HG03575 (cell line): ENCODE data around the gene CDC42BPB.
"Not testable (repeated sequence)": the region's sequence is repeated elsewhere in the genome, so short reads cannot be mapped to it uniquely, and the experiment has no call there.

ENCODE experiments used
- ATAC-seq: cut with Tn5 transposase; IDR thresholded peaks from one replicate; pipeline ENCODE4 v1.9.1; 2021; ENCODE audit not compliant: unreplicated experiment, insufficient number of reproducible peaks, low FRiP score; ENCODE audit errors: extremely low read depth

The CDC42BPB gene

DNA sequence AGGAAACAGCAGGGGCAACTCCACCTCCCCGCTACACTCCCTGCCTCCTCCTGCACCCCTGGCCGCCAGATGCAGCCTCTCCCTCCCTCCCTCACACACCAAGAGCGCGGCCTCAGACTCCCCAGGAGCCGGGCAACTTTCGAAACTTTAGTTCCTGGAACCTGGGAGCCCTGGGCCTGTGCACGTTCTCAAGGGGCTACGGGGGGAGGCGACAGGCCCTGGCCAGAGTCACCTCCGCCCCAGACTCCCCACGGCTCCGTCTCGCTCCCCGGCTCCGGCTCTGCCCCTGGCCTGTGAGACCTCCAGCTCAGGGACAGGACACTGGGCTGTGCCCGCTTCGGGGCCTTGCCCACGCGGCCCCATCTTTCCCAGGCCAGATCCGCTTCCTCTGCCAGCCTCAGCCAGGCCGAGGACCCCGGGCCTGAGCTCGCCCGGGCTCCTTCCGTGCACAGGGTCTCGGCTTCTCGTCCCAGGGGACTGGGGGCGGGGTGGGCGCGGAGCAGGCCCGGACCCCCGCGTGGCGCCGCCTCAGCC lies 129.4 kb downstream of the CDC42BPB start:
- no peak for ATAC-seq

DNA sequence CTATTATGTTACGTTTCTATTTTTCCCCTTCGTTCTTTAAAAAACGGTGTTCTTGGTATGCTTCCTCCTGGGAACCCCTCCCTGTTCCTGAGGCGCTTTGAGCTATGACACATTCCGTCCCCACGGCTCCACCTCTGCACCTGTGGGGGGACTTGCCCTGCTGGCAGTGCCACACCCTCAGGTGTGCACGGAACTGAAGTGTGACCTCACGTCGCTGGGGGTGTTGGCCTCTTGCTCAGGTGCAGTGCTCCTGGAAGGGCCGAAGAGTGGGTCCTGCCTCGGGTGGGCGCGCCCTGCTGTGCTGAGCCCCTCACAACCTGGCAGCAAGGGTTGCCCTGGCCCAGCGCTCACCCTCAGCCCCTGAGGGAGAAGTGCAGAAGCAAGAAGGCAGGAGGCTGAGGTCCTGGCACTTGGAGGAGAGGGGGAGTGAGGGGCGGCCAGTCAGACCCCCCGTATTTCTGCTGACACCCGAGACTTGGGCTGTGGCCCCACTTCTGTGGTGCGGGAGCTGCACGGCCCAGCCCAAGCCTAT lies 129.9 kb downstream of the CDC42BPB start:
- ATAC-seq: no peak

DNA sequence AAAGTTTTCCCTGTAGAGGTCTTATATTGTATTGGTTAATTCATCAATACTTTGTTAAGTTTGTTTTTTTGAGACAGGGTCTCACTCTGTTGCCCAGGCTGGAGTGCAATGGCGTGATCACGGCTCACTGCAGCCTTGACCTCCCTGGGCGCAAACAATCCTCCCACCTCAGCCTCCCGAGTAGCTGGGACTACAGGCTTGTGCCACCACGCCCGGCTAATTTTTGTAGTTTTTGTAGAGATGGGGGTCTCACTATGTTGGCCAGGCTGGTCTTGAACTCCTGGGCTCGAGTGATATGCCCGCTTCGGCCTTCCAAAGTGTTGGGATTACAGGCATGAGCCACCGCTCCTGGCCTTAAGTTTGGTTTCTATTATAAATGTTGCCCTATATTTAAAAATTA lies 130.5 kb downstream of the CDC42BPB start:
- not testable (repeated sequence) for ATAC-seq

DNA sequence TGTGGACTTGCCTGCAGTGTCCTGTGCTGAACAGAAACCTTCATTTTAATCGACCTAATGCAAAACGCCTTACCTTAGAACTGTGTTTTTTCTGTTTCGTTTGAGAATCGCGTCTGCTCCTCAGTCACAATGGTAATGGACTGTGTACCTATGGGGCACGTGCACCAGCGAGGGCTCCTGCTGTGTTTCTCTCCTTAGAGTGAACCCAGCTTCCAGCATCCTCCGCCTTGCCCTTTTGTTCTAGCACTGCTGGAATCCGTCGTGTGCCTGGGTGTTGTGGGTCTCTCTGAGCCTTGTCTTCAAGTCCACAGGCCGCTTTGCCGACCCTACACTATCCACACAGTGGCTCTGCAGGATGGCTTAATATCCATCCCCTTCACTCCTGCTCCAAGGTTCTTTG lies 131.2 kb downstream of the CDC42BPB start:
- ATAC-seq: no peak

DNA sequence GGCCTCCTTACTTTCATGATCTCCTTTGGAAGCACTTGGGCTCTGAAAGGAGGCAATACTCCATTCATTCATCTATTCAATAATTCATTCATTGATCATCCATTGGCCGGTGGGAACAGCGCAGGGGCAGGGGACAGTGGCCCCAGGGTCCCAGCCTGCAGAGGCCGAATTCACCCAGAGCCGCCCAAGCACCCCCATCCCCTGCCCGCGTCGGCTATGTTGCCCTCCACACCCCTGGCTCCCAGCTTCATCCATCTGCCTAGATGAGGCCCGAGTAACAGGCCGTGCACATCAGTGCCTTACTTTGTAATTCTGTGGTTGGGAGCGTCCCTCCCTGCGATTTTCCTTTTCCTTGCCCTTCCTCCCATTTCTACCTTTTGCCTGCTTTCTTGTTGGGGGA lies 131.7 kb downstream of the CDC42BPB start:
- no peak for ATAC-seq

DNA sequence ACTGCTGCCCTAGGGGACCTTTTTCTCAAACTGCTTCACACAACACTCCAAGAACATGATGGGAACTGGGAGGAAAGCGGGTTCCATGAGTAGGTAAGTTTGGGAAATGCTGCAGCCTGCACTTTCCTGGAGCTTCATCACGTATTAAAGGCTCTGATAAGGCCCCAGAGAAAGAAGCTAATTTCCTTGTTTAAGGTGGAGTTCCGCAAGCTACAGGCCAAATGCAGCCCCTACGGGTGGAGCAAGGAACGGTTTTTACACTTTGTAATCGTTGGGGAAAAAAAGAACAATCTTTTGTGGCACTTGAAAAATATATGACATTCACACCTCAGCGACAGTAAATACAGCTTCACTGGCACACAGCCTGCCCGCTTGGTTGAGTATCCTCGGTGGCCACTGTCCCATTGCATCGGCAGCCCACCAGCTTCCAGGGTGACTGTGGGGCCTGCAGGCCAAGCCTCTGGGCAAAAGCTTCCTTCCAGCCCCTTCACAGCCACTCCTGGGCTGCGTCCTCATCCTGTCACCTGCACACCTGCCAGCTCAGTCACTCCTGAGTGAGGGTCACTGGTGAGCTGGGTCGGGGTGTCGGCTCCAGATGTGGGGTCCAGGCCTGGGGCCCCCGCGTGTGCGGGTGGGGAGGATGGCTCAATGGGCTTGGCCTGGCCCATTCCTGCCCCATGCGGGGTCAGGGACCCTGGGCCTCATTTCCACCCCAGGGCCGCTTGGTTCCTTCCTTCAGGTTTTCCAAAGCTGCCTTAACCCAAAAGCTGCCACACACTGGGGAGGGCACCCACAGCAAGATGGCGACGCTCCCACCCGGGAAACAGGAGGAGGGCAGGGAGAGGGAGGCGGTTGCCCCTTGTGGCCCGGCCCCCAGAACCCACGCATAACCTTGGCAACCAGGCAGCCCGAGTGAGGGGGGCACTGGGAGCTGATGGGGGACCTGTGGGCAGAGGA lies 132.4 kb downstream of the CDC42BPB start:
- ATAC-seq: no peak

DNA sequence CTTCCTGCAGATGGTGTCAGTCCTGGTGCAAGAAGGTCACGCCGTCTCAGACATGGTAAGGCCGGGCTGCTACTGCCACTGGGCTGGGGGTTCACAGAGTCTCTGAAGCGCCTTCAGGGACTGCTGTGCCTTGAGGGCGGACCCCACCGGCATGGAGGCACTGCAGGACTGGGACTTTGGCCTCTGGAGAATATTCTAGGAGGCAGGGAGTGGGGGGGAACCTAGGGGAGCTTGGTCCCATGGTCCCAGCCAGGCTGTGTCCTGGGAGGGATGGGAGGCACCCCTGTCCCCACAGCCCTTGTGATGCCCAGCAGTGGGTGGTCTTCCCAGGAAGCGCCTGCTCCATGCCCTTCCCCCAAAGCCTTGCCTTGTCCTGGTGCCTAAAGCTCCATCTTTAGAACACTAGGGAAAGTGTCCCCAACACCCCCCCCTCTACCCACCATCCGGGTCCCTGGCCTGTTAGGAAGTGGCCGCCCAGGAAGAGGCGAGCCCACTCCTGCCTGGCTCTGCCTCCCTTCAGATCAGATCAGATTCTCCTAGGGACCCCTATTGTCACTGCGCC lies 133.3 kb downstream of the CDC42BPB start:
- ATAC-seq: no peak

DNA sequence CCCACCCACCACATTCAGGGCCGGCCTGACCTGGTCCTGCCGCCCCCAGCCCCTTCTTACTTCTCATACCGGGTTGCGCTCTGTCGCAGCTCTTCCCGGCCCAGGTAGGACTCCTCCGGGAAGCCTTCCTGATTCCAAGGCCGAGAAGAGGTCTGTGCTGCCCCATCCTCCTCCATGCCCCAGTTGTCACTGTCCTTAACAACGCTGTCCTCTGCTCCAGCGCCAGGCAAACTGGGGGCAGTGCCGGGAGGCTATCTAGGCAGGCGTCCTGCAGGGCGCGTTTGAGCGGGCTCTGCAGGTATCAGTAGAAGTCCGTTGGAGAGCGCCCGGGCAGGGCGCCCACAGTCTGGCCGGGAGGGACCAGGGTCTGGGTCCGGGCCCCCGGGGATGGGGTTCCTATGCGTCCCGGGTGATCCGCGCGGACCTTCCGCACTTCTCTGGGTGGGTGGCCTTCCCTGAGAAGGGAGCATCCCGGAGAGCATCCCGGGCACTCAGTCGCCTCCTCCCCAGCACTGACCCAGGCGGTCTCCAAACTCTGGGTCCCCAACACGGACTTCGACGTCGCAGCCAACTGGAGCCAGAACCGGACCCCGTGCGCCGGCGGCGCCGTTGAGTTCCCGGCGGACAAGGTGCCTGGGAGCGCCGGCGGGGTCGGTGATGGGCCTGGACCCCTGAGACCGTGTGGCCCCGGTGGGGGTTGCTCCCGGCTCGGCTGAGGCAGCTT lies 134.0 kb downstream of the CDC42BPB start:
- ATAC-seq: no peak

DNA sequence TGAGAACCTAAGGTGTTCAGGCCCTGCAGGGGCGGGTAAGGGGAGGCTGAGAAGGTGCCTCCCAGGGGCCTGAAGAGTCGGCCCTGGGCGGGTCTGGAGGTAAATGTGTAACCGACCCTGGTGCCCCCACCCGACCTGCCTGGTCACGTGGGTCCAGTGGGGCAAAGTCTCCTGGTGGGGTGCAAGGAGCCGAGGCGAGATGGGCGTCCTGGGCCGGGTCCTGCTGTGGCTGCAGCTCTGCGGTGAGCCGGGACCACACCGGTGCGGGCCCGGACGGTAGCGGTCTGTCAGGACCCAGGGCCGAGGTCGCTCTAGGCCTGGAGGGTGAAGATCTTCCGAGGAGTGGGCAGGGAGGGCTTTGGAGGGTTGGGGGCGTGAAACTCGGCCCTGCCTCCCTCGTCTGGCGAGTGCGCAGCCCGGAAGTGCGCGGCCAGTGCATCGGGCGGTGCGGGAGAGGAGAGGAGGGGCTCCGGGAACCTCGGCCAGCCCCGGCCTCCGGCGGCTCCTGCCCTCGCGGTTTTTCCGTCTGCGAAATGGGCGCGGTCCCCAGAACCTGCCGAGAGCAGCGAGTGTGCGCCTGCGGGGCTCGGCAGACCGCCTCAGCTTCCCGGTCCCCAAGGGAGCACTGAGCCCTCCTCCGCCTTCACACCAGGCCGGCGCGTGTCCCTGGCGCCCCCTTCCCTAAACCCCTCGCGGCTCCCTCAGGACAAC lies 134.7 kb downstream of the CDC42BPB start, which contains the start of gene AMN:
TSS of gene AMN (plus strand) at position 174 of the 711 bp plus-strand sequence. CDS start at position 200, 26 bp downstream.
- ATAC-seq: no peak

DNA sequence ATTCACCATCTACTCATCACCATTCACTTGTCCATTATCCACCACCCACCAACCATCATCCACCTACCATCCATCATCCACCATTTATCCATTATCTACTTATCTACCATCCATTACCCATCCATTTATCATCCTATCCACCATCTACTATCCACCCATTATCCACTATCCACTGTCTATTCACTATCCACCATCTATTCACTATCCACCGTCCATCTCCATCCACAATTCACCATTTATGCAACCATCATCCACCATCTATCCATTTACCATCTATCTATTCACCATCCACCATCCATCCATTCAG lies 136.4 kb downstream of the CDC42BPB start:
- ATAC-seq: no peak

DNA sequence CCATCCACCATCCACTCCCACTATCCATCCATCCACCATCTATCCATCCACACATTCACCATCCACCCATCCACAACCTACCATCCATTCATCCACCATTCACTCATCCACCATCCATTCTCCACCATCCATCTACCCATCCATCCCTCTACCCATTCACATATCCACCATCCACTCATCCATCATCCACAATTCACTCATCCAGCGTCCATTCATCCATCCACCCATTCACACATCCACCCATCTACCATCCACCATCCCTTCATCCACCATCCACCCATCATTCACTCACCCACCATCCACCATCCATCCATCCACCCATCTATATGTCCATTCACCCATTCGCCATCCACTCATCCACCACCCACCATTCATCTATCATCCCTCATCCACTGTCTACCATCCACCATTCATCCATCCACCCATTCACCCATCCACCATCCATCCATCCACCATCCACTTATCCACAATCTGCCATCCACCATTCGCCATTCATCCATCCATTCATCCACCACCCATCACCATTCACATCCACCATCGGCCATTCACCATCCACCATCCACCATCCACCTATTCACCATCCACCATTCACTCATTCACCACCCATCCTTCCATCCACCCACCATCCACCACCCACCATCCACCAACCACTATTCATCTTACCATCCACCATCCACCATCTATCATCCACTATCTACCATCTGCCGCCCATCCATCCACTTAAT lies 136.9 kb downstream of the CDC42BPB start:
- no peak for ATAC-seq

DNA sequence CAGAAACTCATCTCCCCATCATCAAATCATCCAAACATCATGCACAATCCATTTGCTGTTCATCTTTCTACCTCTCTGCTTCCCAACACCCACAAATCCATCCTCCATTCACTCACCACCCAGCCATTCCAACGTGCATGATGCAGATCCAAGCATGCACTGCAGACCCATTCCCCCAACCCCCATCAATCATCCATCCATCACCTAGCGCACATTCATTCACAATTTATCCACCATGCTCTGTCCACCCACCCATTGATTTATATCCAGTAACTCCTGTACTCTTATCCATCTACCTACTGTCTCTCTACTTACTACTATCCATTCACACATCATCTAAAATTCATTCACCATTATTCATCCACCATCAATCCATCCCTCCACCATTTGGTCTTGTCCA lies 138.9 kb downstream of the CDC42BPB start:
- no peak for ATAC-seq

DNA sequence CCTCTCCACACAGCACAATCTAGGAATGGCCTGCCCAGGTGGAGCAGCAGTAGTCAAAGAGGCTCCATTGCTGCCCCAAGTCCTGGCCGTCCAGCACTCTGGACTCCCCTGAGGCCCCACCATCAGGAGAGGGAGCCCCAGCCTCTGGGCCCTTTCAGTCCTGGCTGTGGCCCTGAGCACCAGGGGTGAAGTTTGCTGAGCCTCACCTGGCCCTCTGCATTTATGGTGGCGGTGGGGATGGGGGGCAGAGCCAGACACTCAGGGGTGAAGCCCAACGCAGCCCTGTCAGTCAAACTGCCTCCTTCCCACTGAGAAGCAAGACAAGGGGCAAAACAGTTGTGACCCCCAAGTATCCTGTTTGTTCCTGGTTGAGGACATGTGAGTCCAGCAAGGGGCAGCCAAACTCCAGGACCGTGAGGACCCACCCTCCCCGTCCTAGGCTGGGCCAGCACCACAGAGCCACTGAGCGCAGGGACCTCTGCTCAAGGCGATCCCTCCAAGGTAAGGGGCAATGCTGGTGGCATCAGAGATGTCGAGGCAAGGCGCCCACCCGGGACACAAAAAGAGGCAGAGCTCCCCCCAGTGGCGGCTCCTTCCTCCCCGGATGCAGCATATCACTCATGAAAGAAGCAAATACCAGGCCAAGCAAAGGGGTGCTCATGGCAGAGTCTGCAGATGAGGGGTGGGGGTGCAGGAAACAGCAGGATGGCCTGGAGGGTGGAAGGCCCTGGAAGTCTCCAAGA lies 139.7 kb downstream of the CDC42BPB start:
- ATAC-seq: no peak

DNA sequence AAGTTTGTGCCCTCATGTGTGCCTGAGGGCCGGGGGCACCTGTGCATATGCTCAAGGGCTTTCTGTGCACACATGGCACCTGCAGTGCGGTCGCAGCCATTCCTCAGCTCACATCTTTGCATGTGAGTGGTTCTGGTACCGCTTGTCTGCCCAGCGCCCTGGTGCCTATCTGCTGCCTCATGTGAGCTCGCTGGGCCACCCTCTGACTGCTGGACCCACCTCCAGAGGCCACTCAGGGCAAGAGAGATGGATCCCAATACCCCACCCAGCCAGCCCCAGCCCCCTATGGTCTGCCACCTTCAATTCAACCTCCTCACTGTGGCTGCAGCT lies 140.3 kb downstream of the CDC42BPB start:
- ATAC-seq: no peak

DNA sequence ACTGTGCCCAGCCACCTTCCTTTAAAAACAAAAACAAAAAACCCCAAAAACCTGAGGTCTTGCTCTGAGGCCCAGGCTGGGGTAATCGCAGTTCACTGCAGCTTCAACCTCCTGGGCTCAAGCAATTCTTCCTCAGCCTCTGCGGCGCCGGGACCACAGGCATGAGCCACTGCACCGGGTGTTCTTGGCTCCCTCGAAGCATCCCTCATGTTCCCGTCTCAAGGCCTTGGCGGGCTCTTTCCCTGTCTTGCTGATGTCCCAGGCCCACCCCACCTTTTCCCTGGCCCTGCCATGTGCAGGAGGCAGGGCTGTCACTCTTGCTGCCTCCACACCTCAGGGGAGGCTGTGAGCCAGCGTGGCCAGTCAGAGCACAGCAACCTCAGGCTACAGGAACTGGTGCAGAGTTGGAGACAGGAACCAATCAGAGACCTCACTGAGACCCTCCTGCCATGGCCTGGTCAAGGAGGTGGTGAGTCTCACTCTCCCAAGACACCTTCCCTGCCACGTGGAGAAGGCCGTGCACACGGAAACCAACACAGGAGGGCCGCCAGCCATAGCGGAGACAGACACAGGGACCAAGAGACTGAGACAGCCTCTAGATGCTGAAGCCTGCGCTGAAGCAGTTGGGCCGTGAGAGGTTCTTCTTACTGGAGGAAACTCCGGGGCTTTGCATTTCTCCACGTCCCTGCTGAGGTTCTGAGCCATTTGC lies 140.8 kb downstream of the CDC42BPB start:
- no peak for ATAC-seq

DNA sequence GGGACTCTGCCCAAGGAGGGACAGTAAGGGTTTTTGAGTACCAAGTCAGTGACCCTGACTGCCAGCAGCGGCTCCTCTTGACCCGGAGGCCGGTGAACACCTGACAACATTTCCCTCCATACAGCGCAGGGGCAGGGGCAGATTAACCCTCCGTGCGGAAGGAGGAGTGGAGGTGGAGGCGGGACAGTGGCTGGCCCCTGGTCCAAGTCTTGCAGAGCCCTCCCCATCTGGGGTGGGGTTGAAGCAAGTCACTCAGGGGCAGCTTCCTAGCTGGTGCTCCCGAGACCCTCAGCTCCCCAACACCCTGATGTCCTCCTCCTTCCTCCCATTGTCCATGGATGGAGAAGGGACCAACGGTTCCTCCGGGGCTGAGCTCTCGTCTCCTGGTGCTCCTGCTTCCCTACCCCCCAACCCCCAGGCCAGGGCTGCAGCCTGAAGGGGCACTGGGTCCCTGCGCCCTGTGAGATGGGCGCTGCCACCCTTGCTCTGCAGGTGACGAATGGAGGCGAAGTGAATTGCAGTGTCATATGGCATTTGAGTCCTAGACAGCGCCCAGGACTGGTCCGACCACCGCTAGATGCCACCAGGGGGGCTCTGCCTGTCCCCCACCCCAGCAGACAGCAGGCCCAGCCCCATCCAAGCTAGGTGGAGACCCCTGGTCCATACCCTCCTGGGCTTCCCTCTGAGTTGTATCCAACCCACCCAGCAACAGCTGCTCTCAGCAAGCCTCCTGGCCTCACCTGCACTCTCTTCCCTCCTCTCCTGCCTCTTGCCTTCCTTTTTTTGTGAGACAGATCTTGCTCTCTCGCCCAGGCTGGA lies 141.8 kb downstream of the CDC42BPB start:
- ATAC-seq: no peak
